Astrocyte (in vitro differentiated cells and primary cell): ENCODE data around the gene DHRS13. TPM values are rescaled to one million over a fixed set of nuclear protein-coding genes. Genes with fewer than 3 reads are reported as not detected.

Experiments used
- DNase-seq: peaks from one replicate; pipeline ENCODE4 v3.0.0-alpha.2; 2010; ENCODE audit warnings: low read depth
- FAIRE-seq: peaks from 2 replicates; lab custom pipeline; 2011; peaks lifted over from hg19 to GRCh38; lab: Jason Lieb, UNC
- H2AFZ ChIP-seq: 2 replicates; pipeline ENCODE4 v1.6.0; 2012; ENCODE audit warnings: low read depth, low read length, inconsistent platforms
- H3K27ac ChIP-seq: 2 replicates; pipeline ENCODE4 v1.5.1; 2011; ENCODE audit warnings: low read depth, low read length, inconsistent platforms
- H3K27me3 ChIP-seq: 2 replicates; pipeline ENCODE4 v1.6.0; 2011; ENCODE audit warnings: low read length, inconsistent platforms; ENCODE audit not compliant: insufficient read depth
- H3K36me3 ChIP-seq: 2 replicates; pipeline ENCODE4 v1.5.1; 2011; ENCODE audit warnings: low read length, inconsistent platforms; ENCODE audit not compliant: insufficient read depth
- H3K4me1 ChIP-seq: 2 replicates; pipeline ENCODE4 v1.5.1; 2011; ENCODE audit warnings: low read length, inconsistent platforms; ENCODE audit not compliant: insufficient read depth
- H3K4me2 ChIP-seq: 2 replicates; pipeline ENCODE4 v1.6.0; 2012; ENCODE audit warnings: low read length, inconsistent platforms
- H3K4me3 ChIP-seq: 2 replicates; pipeline ENCODE4 v1.5.1; 2011; ENCODE audit warnings: low read depth, mild to moderate bottlenecking, low read length, inconsistent platforms; ENCODE audit not compliant: insufficient read depth
- H3K79me2 ChIP-seq: 2 replicates; pipeline ENCODE4 v1.6.0; 2012; ENCODE audit warnings: mild to moderate bottlenecking, low read length, inconsistent platforms; ENCODE audit not compliant: insufficient read depth
- H3K9ac ChIP-seq: 2 replicates; pipeline ENCODE4 v1.6.0; 2012; ENCODE audit warnings: mild to moderate bottlenecking, low read length, inconsistent platforms
- H3K9me3 ChIP-seq: 2 replicates; pipeline ENCODE4 v1.5.1; 2012; ENCODE audit warnings: low read depth, mild to moderate bottlenecking, low read length, inconsistent platforms; ENCODE audit not compliant: insufficient read depth
- H4K20me1 ChIP-seq: 2 replicates; pipeline ENCODE4 v1.6.0; 2012; ENCODE audit warnings: low read length, inconsistent platforms; ENCODE audit not compliant: insufficient read depth
- H3K27ac Mint-ChIP-seq: one replicate; pipeline ENCODE4 v1.8.0; 2021; ENCODE audit warnings: mild to moderate bottlenecking, mixed read lengths; ENCODE audit not compliant: unreplicated experiment
- H3K27me3 Mint-ChIP-seq: one replicate; pipeline ENCODE4 v1.8.0; 2021; ENCODE audit warnings: low read depth, mixed read lengths; ENCODE audit not compliant: unreplicated experiment
- H3K36me3 Mint-ChIP-seq: one replicate; pipeline ENCODE4 v1.8.0; 2021; ENCODE audit warnings: low read depth, mixed read lengths; ENCODE audit not compliant: unreplicated experiment
- H3K4me1 Mint-ChIP-seq: one replicate; pipeline ENCODE4 v1.8.0; 2021; ENCODE audit warnings: low read depth, mixed read lengths; ENCODE audit not compliant: unreplicated experiment
- H3K4me3 Mint-ChIP-seq: one replicate; pipeline ENCODE4 v1.8.0; 2021; ENCODE audit warnings: mild to moderate bottlenecking, moderate library complexity, mixed read lengths; ENCODE audit not compliant: unreplicated experiment
- H3K9me3 Mint-ChIP-seq: one replicate; pipeline ENCODE4 v1.8.0; 2021; ENCODE audit warnings: mild to moderate bottlenecking, mixed read lengths; ENCODE audit not compliant: unreplicated experiment
- EZH2 ChIP-seq: IDR thresholded peaks from 2 replicates; pipeline ENCODE4 v1.6.1; 2012; ENCODE audit warnings: mild to moderate bottlenecking, low read length, inconsistent platforms; ENCODE audit not compliant: insufficient read depth
- total RNA-seq: library from RNA; stranded (reverse); gene quantifications from 2 replicates; pipeline ENCODE4 v1.2.1, GENCODE V29; 2021
- TF ChIP-seq, protein P1 (sequence below): IDR thresholded peaks from 2 replicates; pipeline ENCODE4 v1.5.1; 2011; ENCODE audit warnings: low read depth, mild to moderate bottlenecking, inconsistent platforms, low read length, moderate library complexity; ENCODE audit not compliant: insufficient read depth

Gene DHRS13
- total RNA-seq, 1 donor from 2014 or later: 4.3 TPM

GRCh38 chr17:28946239-28946638 is 43.4 kb upstream of the DHRS13 start:
- peak; percentile 89 for DNase-seq
- Mint-ChIP-seq H3K4me1 (peaks cover 29% of the 10 kb centered on the region), H3K27me3 (no peaks in the 10 kb centered on the region), H3K36me3 (peaks cover 6% of the 10 kb centered on the region), H3K9me3 (no peaks in the 10 kb centered on the region), H3K4me3 (peak overlapping the region; percentile 61), H3K27ac (peak overlapping the region; percentile 75)
- Histone ChIP-seq H3K9ac (peak overlapping the region; percentile 76), H4K20me1 (peaks cover 73% of the 10 kb centered on the region), H3K36me3 (peaks cover 3% of the 10 kb centered on the region), H3K27me3 (no peaks in the 10 kb centered on the region), H3K4me1 (peaks cover 40% of the 10 kb centered on the region), H3K4me3 (peak overlapping the region; percentile 4), H3K4me2 (peak overlapping the region; percentile 96), H2AFZ (no peak overlapping the region), H3K9me3 (no peaks in the 10 kb centered on the region), H3K79me2 (peaks cover 92% of the 10 kb centered on the region), H3K27ac (peak overlapping the region; percentile 89)
- peak; percentile 91 for FAIRE-seq
- TF ChIP-seq, protein P1, sequence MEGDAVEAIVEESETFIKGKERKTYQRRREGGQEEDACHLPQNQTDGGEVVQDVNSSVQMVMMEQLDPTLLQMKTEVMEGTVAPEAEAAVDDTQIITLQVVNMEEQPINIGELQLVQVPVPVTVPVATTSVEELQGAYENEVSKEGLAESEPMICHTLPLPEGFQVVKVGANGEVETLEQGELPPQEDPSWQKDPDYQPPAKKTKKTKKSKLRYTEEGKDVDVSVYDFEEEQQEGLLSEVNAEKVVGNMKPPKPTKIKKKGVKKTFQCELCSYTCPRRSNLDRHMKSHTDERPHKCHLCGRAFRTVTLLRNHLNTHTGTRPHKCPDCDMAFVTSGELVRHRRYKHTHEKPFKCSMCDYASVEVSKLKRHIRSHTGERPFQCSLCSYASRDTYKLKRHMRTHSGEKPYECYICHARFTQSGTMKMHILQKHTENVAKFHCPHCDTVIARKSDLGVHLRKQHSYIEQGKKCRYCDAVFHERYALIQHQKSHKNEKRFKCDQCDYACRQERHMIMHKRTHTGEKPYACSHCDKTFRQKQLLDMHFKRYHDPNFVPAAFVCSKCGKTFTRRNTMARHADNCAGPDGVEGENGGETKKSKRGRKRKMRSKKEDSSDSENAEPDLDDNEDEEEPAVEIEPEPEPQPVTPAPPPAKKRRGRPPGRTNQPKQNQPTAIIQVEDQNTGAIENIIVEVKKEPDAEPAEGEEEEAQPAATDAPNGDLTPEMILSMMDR: no peak
- no peak for TF ChIP-seq EZH2

DNA sequence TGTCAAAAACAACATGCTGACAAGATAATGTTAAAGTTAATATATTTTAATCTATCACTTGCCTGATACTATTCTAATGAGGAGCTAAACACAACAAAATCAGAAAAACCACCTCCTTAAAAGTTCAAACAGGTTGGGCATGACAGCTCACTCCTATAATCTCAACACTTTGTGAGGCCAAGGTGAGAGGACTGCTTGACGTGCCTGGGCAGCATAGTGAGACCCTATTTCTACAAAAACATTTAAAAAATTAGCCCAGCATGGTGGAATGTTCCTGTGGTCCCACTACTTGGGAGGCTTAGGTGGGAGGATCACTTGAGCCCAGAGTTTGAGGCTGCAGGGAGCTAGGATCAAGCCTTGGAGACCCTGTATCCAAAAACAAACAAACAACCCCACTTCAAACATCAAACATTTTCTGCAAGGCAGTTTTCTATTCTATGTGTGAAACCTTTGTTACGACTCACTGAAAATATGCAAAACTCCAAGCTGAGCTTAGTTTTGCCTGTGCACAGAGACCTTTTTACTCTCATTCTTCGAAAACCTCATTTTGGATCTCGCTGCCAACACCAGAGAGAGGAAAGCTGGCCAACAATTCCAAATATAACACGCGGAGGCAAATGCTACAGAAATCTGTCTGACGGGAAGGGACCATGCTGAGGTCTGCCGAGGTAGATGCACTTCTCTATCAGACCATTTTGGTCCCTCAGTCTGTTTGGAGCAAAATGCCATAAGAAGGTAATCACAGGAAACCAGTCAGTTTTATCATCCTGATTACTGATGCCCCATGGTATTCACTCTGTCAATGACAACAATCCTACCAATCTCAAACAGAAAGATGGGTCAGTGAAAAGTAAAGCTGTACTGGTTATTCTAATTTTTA is 42.2 kb upstream of the DHRS13 start:
- Histone ChIP-seq H3K36me3 (peaks cover 3% of the 10 kb centered on the region), H4K20me1 (peaks cover 84% of the 10 kb centered on the region), H3K9me3 (no peaks in the 10 kb centered on the region), H3K4me3 (peak overlapping the region; percentile 2), H3K9ac (peak overlapping the region; percentile 76), H2AFZ (no peak overlapping the region), H3K4me1 (peaks cover 40% of the 10 kb centered on the region), H3K79me2 (peaks cover 96% of the 10 kb centered on the region), H3K27me3 (no peaks in the 10 kb centered on the region), H3K4me2 (peak overlapping the region; percentile 96), H3K27ac (peak overlapping the region; percentile 89)
- no peaks in the 10 kb centered on the region for H3K27me3 Mint-ChIP-seq
- peaks cover 33% of the 10 kb centered on the region for H3K4me1 Mint-ChIP-seq
- TF ChIP-seq, protein P1: no peak
- TF ChIP-seq EZH2: no peak
- H3K4me3 Mint-ChIP-seq: peak overlapping the region; percentile 30
- peak overlapping the region; percentile 10 for H3K27ac Mint-ChIP-seq
- peak; percentile 65 for DNase-seq
- FAIRE-seq: no peak
- H3K36me3 Mint-ChIP-seq: peaks cover 6% of the 10 kb centered on the region
- H3K9me3 Mint-ChIP-seq: no peaks in the 10 kb centered on the region

- TF ChIP-seq EZH2: no peak
- TF ChIP-seq, protein P1: no peak
- Mint-ChIP-seq H3K4me3 (no peak overlapping the region), H3K27ac (no peak overlapping the region), H3K4me1 (peaks cover 35% of the 10 kb centered on the region), H3K9me3 (no peaks in the 10 kb centered on the region), H3K36me3 (peaks cover 6% of the 10 kb centered on the region), H3K27me3 (no peaks in the 10 kb centered on the region)
- no peak overlapping the region for H3K27ac ChIP-seq
- no peak for FAIRE-seq
- no peak overlapping the region for H3K9ac ChIP-seq
- no peak for DNase-seq
- H3K79me2 ChIP-seq: peaks cover 96% of the 10 kb centered on the region
- H4K20me1 ChIP-seq: peaks cover 92% of the 10 kb centered on the region
- no peak overlapping the region for H3K4me2 ChIP-seq
- H3K36me3 ChIP-seq: peaks cover 4% of the 10 kb centered on the region
- no peak overlapping the region for H2AFZ ChIP-seq
- H3K9me3 ChIP-seq: no peaks in the 10 kb centered on the region
- no peak overlapping the region for H3K4me3 ChIP-seq
- H3K27me3 ChIP-seq: no peaks in the 10 kb centered on the region
- peaks cover 40% of the 10 kb centered on the region for H3K4me1 ChIP-seq
Measured at GRCh38 chr17:28944343-28944742, 41.5 kb upstream of the DHRS13 start.
